Hepatic stellate cell (primary cell): ENCODE results near the gene PRKCH.
A peak's percentile ranks its signal among the peaks of the same experiment; 100 is the strongest.

Experiments
- DNase-seq: peaks from one replicate; pipeline ENCODE4 v3.0.0; 2011; ENCODE audit warnings: low spot score

The PRKCH gene

DNA sequence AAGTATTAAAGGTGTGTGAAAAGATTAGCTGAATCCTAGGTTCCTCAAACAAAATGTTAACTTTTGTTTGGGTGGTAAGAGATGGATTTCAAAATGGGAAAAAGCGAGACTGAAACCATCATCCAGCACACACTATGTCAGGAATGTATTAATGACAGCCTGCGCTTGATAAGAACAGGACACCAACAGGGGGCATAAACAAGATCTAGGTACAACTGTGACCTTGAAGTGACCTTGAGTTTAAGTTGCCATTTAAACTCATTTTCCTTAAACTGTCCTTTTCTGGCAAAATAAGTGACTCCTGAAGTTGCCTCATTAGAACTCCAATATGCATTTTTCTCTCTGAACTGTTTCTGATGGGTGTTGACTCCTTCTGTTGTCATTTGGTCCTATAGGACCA lies 17.1 kb downstream of the PRKCH start:
- DNase-seq: no peak

DNA sequence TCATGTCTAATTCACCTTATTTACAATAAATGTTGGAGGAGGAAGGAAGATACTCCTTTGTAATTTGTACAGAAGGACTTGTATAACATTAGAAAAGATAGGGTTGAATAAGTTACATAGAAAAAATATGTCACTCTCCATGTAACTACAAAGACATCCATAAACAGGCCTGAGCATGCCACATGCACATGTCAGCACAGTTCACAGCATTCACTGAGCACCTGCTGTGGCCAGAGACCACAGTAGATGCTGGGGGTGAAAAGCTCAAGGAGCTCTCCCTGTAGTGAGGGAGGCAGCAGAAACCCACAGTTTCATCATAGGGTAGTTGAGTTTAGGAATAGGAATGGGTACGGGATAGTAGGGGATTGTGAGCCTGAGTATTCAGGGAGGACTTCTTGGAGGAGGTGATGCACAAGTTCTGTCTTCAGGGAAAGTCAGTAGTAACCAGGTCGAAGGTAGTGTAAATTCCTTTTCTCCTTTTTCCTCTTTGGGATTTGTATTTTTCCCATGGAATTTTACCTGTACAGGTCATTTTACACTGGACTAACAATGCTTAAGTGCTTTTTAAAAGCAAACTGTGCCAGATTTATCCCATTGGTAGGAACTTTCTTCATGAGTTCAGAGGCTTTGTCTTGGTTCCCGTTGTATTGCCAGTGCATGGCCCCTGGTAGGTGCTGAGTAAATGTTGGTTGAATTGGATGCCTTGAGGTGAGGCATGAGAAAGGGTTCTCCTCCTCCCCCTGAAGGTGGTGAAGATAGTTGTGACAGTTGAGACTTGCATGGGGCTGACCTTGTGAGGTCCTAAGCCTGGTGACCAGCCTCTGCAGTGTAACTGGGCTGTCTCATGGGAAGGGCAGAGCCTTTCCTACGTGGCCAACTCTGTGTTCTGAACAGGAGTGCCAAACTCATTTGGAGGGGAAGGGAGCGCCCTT lies 20.2 kb downstream of the PRKCH start:
- DNase-seq: no peak

DNA sequence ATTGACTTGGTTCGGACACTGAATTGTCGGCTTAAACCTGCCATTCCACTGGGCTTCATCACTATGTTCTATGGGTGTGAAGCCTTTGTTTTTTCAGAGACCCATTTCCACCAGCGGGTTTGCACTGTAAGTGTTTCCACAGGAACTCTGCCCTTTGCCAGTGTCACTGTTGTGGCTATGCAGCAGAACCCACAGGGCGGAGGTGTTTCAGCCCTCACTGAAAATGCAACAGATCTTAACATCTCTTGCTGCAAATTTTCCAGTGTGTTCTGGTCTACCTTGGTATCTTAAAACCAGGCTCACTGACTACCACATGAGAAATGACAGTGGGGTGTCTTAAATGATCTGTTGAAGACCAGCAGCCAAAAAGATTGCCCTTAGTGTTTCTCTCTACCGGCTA lies 21.1 kb downstream of the PRKCH start:
- DNase-seq: no peak

DNA sequence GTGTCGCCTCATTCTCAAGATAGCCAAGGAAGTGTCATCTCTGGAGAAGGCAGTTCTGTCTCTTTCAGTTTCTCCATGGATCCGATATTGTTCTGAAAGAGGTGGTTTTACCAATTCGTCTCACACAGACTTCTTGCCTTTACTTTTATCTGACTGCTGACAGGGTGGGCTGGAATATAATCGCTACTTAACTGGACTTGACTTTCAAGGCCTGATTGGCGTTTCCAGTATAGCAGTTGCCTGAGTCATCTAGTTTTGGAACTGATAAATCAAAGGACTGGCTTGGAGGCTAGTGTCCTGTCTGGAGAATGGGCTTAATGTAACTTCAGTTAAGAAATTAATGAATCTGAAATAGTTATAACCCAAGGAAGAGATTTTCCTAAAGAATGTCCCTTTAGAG lies 21.6 kb downstream of the PRKCH start:
- no peak for DNase-seq

DNA sequence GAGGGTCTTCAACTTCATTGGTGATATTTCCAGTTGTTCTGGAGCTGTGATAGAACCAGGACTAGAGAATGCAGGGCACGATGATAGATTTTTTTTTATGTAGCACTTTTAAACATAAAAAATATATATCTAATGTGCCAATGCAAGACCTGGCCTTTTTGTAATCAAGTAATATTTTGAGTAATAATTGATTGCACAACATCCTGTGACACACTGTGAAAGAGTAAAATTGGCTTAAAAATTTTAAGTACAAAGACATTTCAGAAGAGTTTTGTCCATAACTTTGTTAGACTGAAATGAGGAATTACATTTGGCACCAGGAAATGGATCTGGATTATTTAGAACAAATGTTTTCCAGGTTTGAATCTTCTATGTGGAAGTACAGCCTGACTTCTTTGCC lies 22.1 kb downstream of the PRKCH start:
- no peak for DNase-seq

DNA sequence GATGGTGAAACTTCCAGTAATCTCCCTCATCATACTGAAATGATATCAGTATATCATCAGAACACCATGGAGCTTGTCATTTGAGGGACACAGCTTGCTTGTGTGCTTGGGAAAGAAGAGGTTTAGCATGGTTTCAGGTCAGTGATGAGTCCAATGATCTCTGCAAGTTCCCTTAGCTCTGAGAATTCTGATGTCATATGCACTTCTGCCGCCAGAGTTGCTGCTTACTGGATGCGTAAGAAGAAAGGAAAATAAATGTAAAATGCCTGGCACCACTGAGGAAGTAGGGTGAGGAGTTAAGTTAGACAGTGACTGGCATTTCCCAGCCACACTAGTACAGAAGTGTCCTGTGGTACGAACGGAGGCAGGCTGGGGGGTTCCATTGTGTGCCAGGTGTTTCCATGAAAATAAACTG lies 22.6 kb downstream of the PRKCH start:
- DNase-seq: no peak

DNA sequence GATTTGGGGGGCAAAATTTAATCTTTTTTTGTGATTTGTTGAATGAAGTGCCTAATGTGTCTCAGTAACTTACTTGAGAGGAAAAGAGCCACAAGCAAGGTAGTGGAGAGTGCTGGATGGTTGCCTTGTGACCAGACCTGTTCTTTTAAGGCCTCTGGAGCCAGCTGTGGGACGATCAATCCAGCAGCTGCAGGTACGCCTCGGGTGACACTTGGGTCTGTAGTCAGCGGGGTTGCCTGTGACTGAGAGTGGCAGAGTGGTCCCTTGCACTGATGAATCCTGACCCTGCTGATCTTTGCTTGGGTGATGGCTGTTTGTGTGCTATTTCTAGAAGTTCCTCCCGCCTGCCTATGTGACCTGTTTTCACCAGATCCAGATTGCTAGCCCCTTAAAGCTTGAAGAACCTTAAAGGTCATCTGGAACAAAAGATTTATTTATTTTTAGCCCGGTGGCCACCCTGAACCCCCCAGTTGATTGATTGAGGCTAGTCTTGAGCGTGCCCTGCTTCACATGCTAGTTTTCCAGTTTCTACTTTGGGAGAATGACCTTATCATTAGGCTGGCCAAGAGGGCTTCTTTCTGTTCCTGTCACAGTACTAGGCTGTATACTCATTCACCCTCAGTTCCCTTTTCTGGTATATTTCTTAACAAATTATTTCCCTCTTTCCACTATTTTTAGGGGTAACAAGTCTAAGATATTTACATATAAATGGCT lies 23.2 kb downstream of the PRKCH start:
- DNase-seq: no peak

DNA sequence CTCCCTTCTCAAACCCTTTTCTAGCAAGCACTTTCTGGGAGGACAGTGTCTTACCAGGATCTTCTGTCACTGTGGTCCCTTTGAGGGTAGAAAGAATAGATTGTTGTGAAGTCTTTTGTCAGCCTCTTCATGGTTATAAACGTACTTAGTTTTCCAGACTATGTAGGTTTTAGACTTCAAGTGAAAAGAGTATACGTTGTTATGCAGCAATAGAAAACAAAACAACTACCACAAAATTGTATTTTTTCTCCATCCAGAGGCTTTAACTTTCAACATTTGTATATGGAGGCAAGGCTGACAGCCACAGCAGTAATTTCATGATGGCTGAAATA lies 23.7 kb downstream of the PRKCH start:
- DNase-seq: no peak

DNA sequence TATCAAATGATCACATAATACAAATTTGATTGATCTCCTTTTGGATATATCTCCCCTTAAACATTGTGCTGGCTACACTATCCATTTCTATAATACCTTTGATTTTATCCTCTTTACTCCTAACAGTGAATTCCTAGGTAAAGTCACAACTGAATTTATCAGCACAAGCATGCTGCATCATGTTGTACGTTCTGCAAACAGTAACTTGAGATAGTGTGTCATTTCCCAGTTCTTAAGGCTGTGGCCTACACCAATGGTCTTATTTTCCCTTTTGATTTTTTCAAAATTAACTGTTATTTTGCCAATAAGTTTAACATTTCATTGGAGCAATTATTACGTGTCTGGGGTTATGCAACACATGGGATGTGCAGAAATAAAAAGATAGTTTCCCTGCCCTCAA lies 24.8 kb downstream of the PRKCH start:
- DNase-seq: no peak

DNA sequence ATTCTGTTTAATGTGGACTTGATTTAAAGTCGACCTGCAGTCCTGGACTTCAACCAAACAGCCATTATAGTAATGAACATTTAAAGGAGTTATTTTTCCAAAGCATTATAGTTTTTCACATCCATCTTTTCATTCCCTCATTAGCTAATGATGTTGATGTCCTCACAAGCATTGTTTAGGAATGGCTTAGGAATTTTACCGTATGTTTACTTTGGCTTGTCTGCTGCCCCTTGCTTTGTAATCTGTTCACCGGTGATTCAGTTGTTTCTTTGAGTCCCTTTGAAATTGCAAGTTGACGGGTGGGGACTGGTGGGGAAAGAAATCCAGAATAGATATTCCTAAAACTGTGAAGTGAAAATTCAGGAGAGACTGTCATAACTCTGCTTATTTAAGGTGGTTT lies 25.4 kb downstream of the PRKCH start:
- DNase-seq: no peak

DNA sequence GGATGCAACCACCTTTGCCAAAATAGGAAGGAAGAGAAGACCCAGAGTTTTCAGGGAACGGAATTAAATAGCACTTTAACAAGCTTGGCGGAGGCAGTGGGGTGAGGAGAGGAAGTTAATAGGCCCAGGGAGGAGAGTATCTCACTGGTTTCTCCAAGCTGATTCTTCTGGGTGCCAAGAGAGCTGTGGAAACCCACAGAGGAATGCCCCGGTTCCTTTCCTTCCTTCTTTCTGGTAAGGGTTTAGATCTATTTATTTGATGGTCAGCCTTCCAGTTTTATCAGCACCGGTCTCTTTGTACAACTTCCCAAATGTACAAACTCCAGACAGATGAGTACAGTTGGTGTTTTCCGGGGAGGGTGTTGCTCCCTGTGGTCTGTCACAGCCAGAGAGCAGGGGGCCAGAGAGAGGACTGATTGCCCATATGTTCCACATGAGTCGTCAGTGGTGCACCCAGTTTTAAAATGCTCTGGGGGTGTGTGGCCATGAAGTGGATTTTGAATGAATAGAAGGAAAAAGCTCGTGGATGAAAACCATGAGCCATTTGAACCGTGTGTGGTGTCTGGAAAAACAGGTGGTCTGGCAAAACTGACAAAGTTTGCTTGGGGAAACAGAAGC lies 26.6 kb downstream of the PRKCH start:
- DNase-seq: no peak

DNA sequence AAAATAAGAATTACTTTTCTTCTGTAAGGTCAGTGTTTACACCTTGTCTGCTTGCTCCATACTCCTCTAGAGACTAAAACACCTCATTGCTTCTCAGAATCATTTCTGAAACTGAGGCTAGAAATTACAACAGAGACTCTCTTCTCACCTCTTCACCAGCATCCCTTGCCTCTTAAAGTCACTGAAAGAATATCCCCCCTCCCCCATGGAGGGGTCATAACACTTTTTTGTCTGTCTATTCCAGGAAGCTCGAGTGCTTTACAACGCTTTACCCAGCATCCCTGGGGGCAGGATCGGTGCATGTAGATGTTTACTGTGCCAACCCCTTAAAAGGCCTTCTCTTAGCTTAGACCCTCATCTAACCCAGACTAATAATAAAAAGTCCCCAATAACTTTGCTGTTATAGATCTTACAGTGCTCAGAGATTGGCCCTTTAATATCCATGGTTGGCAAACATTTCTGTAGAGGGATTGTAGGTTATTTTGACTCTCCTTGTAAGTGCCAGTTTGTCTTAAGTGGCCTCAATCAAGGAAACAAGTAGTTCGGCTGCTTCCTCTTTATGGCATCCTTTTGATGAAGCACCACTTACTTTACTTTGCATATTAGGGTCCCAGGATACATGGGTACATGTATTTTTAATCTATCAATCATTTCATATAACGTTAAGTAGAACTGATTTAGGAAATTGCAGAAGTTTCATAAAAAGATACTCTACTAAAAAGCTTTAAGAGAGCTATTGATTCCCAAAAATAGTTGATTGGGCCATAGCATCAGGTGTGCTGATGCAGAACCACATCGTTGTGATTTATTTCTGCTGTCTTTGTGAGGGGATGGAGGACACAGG lies 29.3 kb downstream of the PRKCH start:
- no peak for DNase-seq

DNA sequence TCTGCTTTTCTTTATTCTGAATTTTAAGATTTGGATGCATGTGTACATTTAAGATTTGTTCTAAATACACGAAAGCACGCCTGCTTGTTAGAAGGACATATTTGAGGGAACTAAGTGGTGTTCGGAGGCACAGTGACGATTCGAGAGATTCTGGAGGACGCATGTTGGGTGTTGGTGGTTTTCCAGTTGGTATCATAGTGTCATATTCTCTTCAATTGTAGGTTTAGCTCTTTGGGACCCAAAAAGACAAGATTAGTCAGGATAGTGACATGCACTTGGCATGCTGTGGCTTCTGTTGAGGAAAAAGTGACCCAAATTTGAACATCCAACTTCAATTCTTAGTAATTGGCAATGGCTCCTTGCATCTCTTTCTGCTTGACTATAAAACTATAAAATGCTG lies 30.1 kb downstream of the PRKCH start:
- DNase-seq: no peak

DNA sequence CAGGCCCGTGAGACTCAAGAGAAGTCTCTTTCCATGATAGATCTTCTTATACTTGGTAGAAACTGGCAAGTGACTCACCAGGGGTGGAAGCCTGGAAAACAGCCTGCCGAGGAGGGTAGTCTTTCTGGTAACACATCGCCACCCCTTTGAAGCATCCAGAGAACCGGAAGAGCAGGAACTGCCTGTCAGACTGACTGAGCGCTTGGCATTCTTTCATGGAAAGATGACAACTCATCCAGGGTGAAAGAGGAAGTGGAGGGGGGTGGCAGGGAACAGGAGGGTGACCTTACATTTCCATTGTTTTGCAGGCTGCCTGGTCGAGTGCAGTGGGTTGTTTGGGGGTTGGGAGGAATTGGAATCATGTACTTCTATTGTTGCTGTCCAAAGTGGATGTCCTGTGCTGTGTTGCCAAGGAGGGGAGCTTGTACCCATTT lies 34.5 kb downstream of the PRKCH start:
- peak; percentile 3 for DNase-seq

DNA sequence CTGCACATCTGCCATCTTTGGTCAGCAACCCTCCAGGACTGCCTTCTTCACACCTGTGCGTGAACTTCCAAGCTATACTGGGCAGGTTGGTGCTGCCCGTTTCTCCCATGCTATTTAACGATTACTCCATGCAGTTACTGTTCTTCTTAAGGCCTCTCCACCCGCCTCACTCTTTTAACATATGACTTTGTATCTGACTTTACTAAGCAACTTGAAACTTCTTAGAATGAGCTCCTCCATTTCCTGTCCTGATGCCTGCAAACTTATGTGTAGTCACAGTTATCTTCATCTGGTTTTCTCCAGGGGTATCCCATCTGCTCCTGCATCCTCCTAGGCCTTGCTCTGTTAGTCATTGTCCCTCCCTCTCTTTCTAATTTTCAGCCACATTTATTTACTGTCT lies 35.7 kb downstream of the PRKCH start:
- no peak for DNase-seq

DNA sequence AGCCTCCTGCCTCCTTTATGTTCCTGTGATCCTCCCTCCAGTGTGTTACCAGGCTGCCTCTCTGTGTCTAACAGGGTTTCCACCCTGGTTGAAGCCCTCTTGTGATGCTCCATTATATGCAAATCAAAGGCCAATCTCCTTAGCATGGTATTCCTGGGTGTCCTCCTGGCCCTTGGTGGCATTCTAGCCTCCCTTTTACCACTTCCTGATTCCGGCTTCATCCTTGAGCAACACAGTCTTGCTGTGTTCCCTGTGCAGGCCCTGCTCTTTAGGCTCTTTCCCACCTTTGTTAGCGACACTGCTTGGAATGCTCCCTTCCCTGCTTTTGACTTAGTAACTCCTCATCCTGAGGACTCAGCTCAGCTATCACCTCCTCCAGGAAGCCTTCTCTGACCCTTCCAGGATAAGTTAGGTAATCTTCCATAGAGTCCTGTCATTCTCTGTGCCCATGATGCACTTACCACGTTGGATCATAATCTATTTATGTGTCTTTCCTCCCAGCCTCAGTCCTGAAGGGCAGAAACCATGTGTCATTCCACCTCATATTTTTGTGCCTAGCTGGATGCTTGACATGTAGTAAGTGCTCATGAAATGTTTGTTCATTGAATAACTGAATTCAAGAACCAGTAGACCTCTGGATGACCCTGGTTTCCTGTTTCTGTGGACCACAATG lies 37.3 kb downstream of the PRKCH start:
- no peak for DNase-seq

DNA sequence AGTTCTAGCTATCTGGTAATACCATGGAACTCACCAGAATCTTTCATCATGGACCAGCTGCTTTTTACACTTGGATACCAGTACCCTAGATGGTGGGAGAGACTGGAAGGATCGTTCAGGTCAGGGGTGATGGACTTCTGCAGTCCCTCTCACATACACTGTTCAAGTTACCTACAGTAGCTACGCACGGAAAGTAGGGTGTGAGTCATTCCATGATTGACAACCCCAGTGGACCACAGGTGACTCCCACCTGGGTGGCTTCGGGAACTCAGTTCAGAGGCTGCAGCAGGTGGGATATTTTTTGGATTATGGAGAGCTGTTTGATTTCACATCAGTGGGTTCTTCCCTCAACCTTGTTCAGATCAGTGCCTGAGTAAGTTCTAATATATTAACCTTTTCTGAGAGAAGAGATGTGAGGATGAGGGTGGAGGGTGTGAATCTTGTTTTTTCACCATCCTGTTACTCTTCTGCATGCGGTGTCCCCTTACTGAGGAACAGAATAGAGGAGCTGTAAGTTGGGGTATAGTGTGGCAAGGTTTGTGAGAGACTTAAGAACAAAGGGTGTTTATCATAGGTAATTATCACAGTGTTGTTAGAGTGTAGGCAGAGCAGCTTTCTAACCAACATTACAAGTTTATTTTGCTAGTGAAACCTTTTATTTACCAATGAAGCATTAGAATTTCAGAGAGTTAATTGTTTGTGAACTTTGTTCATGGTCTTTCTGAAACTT lies 39.6 kb downstream of the PRKCH start:
- no peak for DNase-seq

DNA sequence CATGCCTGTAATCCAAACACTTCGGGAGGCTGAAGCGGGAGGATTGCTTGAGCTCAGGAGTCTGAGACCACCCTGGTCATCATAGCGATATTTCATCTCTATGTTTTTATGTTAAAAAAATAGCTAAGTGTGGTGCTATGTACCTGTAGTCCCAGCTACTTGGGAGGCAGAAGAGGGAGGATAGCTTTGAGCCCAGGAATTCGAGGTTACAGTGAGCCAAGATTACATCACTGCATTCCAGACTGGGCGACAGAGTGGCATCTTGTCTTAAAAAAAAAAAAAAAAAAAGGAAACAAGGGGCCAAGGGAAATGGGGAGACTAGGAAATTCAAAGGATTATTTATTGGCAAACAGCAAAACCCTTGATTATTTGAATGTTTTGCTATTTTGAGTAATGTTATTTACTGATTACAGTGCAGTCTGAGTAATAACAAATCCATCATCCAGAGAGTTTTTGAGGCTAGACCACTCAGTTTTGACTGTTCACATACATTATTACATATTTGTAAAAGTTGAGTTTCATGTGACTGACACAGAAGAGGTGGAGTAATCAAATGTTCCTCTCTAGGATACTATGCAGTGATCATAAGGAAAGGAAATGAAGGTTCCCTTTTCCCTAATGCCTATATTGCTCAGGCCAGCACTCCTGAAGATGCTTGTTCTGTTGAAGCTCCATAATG lies 40.8 kb downstream of the PRKCH start:
- DNase-seq: no peak

DNA sequence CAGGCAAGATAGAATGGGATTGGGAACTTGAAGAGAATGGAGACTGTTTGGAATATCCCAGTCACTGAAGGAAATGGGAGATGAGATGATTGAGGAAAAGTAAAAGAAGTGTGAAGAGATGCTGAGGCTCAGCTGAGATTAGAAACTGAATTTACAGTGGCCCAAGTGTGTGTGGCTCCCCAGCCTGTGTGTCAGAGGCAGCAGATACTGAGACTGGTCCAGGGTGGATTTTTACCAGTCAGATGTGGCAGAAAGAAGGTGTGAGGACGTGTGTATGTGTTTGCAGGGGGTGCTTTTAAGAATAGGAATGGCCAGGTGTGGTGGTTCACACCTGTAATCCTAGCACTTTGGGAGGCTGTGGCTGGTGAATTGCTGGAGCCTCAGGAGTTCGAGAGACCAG lies 42.9 kb downstream of the PRKCH start:
- no peak for DNase-seq

DNA sequence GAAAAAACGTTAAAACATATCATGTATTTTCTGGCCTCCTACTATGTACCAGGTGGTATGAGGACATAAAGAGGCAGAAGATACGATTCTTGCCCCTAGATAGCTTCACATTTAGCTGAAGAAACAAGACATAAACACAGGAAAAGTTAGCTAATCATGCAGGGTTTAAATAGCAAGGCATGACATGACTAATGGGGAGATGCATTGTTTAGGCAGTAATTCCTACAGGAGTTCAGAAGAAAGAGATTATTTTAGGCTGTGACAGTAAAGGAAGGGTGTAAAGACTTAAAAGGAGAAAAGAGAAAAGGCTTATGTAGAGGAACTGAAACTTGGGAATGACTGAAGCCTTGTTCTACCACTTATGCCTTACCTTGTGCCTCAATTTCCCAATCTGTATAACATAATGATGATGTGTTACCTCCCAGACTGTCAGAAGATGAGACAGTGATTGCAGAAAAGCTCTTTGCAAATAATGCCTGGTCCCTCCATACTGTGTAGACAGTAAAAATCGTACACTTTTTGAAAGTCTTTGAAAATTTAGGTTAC lies 44.4 kb downstream of the PRKCH start:
- no peak for DNase-seq
